HG03378 (cell line): ENCODE measurements around the gene FAM168B.
"Not testable (repeated sequence)": the region's sequence is repeated elsewhere in the genome, so short reads cannot be mapped to it uniquely, and the experiment has no call there.

Experiments
- ATAC-seq: cut with Tn5 transposase; IDR thresholded peaks from one replicate; pipeline ENCODE4 v1.9.1; 2021; ENCODE audit warnings: mild to moderate bottlenecking, moderate library complexity; ENCODE audit not compliant: unreplicated experiment

The FAM168B gene

DNA sequence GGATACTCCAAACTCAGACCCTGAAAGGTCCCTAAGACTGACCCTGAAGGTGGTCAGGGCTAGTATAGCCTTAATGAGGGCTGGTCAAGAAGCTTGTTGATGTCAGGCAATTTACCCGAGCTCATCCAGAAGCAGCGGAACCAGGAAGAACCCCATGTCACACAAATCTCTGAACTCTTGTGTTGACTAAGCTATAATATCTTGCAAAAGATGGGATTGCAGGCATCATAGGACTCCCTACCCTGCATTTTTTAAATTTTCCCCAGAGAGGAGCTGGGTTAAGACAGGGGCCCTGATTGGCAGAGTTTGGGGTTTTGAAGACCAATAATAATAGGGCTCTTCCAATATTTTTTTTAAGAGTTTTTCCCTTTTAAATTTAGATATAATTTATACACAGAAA, 9.9 kb upstream of the FAM168B start:
- ATAC-seq = no peak

- ATAC-seq = no peak
These were observed 1.4 kb upstream of the FAM168B start for GRCh38 chr2:131094463-131095281.

DNA sequence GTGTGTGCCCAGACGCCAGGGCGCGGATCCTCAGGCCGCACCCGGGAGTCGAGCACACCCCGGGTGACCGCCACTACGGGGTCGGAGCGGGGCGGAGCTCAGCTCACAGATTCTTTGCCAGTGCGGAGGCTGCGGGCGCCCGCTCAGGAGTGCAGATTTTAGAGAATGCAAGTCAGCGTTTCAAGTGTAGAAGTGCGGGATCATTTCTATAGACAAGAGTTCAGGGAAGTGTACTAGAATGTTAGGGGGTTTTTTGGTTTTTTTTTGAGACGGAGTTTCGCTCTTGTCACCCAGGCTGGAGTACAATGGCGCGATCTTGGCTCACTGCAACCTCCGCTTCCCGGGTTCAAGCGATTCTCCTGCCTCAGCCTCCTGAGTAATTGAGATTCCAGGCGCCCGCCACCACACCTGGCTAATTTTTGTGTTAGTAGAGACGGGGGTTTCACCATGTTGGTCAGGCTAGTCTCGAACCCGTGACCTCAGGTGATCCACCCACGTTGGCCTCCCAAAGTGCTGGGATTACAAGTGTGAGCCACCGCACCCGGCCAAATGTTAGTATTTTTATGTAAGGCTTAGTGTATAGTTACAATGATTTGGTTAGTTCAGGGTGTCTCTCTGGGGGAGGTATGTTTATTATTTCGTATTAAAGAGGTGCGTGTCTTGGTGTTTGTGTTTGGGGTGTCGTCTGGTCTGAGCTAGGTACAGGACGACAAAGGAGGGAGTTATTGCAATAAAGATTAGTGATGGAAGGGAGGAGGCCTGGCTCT, 619 bp upstream of the FAM168B start:
- peak; percentile 74 for ATAC-seq

DNA sequence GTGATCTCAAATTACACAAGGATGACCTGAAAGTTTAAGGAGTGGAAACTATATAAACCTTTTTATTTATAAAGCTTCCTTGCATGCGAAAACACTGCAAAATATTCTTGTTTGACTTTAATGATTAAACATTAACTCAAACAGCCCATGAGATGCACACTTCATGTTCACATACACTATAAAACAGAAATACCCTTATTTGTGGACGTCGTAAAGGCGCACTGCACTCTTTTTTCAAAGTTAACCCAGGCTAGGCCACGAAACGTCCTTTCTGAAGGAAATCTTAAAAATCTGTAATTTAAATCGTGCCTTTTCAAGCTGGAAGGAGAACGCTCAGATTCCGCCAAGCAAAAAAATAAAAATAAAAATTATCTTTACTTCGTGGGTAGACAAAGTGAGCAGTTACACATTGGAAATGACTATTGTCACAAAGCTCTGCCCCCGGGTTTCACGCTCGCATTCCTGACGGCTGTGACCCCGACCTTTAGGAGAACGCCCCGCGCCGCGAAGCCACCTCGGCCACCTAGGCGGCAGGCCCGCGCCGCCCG, 728 bp downstream of the FAM168B start:
- ATAC-seq = peak; percentile 7

GRCh38 chr2:131085646-131086045, 7.6 kb downstream of the FAM168B start:
- ATAC-seq = no peak

- no peak for ATAC-seq
These were observed 12.1 kb downstream of the FAM168B start for GRCh38 chr2:131081190-131081589.

DNA sequence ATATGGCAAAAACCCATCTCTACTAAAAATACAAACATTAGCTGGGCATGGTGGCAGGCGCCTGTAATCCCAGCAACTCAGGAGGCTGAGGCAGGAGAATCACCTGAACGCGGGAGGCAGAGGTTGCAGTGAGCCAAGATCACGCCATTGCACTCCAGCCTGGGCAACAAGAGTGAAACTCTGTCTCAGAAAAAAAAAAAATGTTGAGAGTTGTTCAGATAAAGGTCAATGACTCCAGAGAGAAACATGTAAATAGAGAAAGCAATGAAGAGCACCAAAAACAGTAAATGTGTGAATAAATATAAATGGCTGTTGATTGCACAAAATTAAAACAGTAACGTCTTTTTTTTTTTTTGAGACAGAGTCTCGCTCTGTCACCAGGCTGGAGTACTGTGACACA, 13.3 kb downstream of the FAM168B start:
- not testable (repeated sequence) for ATAC-seq

DNA sequence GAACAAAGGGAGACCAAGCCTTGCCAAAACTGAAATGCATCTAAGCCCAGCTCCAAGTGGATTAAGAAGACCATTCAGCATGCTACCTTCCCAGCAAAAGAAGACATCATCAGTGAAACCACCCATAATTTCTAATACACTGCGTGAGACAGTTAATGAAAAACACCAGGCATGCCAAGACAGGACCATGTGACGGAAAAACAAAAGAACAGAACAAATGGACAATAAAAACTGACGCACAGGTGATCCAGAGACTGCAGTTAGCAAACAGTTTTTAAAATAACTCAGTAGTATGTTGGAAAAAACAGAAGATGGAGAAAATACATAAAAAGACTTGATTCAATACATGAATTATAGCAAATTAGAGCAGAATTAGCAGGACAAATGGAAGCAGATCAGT, 15.3 kb downstream of the FAM168B start:
- no peak for ATAC-seq

- ATAC-seq = no peak
These were observed 15.9 kb downstream of the FAM168B start for GRCh38 chr2:131077182-131077846.

GRCh38 chr2:131076707-131077106, 16.6 kb downstream of the FAM168B start:
- ATAC-seq = no peak

DNA sequence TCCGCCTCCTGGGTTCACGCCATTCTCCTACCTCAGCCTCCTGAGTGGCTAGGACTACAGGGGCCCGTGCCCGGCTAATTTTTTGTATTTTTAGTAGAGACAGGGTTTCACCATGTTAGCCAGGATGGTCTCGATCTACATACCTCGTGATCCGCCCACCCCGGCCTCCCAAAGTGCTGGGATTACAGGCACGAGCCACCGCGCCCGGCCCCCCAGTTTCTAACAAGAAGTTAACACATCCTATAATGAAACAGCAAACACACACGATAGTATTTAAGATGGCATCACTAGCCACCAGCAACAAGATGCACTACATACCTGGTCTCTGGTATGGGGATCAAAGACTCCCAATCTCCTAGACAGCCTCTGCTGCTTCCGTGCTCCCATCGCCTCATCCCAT, 17.7 kb downstream of the FAM168B start:
- ATAC-seq = not testable (repeated sequence)

- ATAC-seq = not testable (repeated sequence)
These were observed 25.1 kb downstream of the FAM168B start for GRCh38 chr2:131068172-131068571.

GRCh38 chr2:131067465-131068125, 25.7 kb downstream of the FAM168B start:
- no peak for ATAC-seq

GRCh38 chr2:131064589-131065512, 28.4 kb downstream of the FAM168B start:
- no peak for ATAC-seq

GRCh38 chr2:131063501-131064283, 29.6 kb downstream of the FAM168B start:
- ATAC-seq = no peak

DNA sequence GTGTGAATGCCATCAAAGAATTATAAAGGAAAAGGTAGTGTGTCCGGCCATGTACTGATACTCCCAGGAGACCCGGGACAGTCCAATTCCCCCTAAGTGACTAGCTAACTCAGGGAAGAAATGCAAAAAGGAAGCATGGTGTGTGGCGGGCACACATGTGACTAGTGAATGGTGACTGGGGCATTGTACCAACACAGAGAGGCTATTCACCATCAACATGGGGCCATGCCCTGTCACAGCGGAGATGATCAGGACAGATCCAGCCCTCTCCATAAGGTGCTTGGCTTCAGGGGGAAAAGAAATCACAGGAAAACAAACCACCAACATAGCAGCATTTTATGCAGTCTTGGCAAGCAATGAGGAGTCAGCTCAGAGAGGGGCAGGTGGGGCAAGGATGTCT, 34.3 kb downstream of the FAM168B start:
- no peak for ATAC-seq

DNA sequence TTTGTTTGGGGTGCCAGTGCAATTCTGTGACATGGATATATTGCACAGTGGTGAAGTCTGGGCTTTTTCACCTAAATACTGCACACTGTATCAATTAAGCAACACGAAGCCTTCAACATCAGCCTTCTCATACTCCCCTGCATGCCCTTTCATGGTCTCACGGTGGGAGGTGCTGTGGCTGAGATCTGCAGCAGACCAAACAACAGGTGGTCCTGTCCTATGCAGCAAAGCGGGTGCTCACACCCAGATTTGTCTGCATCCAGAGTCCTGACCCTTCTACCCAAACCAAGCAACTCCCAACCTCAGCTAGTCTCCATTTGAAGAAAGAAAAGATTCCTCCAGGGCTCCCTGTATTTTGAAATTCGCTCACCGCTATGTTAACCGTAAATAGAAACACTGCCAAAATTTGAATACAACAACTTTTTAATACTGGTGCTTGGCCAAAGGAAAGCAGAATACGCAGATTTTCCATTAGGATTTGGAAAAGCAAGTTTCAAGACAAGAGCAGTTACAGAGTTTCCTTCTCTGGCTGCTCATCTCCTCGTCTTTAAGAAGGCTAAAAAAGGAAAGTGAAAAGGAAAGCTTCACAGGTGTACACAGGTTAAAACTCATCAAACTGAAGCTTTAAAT, 34.9 kb downstream of the FAM168B start:
- ATAC-seq = no peak

DNA sequence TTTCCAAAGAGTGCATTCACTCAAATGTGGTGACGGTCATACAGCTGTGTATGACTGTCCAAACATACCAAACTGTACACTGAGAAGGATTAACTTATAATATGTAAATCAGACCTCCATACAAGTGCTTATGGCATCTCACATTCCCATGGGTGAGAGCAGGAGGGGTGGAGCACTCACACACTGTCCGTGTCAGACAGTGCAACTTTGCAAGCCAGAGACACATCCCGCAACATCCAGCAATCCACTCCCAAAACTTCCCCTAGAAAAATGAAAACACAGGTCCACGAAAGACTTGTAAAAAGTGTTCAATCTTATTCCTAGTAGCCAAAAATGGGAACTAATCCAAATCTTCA, 36.4 kb downstream of the FAM168B start:
- no peak for ATAC-seq
